ENCODE measurements around the gene IFI27L2. TPM values are rescaled to one million over a fixed set of nuclear protein-coding genes. Genes with fewer than 3 reads are reported as not detected.

Gene IFI27L2
- total and polyA plus RNA-seq, 12 donors: 51.3 to 499 (median 120) TPM

DNA sequence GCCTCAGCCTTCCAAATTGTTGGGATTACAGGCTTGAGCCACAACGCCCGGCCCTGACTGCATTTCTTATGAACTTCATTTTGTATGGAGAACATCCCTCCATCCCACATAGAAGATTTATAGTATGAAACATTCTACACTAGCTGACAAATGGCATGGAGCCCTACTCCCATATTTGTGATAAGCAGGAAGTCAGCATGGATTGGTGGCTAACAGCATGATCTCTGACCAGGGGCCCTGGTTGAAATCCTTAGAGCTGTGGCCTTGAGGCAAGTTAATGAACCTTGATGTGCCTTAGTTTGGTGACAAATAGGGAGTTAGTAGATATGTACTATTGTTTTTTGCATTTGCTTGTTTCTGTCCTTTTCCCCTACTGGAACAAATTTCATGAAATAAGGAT is 36.0 kb downstream of the IFI27L2 start:
- no peak for TF ChIP-seq POLR2A (IDR thresholded peaks at IDR 0.05)
- TF ChIP-seq, protein P1, sequence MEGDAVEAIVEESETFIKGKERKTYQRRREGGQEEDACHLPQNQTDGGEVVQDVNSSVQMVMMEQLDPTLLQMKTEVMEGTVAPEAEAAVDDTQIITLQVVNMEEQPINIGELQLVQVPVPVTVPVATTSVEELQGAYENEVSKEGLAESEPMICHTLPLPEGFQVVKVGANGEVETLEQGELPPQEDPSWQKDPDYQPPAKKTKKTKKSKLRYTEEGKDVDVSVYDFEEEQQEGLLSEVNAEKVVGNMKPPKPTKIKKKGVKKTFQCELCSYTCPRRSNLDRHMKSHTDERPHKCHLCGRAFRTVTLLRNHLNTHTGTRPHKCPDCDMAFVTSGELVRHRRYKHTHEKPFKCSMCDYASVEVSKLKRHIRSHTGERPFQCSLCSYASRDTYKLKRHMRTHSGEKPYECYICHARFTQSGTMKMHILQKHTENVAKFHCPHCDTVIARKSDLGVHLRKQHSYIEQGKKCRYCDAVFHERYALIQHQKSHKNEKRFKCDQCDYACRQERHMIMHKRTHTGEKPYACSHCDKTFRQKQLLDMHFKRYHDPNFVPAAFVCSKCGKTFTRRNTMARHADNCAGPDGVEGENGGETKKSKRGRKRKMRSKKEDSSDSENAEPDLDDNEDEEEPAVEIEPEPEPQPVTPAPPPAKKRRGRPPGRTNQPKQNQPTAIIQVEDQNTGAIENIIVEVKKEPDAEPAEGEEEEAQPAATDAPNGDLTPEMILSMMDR (IDR thresholded peaks at IDR 0.05): no peak
- 96 to 100% (median 98%) methylated on average over 2 of the region's 2 CpGs for WGBS, 4 donors
- Histone ChIP-seq H3K27ac (no peak overlapping the region), H3K9me3 (replicated peaks in 1 of 3) (no peaks in the 10 kb centered on the region), H3K4me3 (no peak overlapping the region), H3K36me3 (replicated peaks in 1 of 2) (peaks cover 0 to 7% of the 10 kb centered on the region in 2 donors), H3K4me1 (replicated peaks in 1 of 2) (peaks cover 5 to 7% of the 10 kb centered on the region in 2 donors), H3K27me3 (no peaks in the 10 kb centered on the region)
- DNase-seq: no peak
- intact Hi-C loops (cut with DNase I): no loop called here

DNA sequence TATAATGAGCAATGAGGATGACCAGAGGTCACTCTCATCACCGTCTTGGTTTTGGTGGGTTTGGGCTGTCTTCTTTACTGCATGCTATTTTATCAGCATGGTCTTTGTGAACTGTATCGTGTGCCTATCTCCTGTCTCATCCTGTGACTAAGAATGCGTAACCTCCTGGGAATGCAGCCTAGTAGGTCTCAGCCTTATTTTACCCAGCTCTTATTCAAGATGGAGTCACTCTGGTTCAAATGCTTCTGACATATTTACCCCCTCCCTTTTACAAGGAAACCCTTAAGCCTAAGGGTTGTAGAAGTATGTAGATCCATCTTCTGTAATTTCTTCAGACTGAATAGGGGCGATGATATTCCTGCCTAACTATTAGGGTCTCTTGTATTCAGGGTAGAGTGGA is 39.9 kb downstream of the IFI27L2 start:
- no peaks in the 10 kb centered on the region for H3K36me3 ChIP-seq (replicated peaks in 1 of 2)
- intact Hi-C loops (cut with DNase I): no loop called here
- no peaks in the 10 kb centered on the region for H3K9me3 ChIP-seq (replicated peaks in 1 of 3)
- WGBS, 4 donors: 84 to 86% (median 85%) methylated on average over 4 of the region's 4 CpGs
- TF ChIP-seq, protein P1 (IDR thresholded peaks at IDR 0.05): no peak
- TF ChIP-seq POLR2A (IDR thresholded peaks at IDR 0.05): no peak
- no peak overlapping the region for H3K4me3 ChIP-seq
- DNase-seq: no peak
- no peaks in the 10 kb centered on the region for H3K27me3 ChIP-seq
- H3K4me1 ChIP-seq (replicated peaks in 1 of 2): peaks cover 9 to 16% of the 10 kb centered on the region in 2 donors
- H3K27ac ChIP-seq: no peak overlapping the region

DNA sequence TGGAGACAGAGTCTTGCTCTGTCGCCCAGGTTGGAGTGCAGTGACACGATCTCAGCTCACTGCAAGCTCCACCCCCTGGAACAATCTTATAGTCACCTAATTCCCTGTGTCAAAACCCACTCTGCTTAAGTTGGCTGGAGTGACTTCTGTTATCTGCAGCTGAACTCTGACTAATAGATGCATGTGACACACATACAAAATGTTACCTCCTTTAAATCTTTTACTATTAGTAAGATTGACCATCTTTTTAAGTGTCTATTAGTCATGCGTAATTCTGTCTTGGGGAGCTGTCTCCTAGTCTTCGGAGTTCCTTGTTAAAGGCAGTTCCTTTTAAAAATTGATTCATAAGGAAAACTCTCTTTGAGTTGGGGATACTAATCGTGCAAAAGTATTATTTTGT is 40.9 kb downstream of the IFI27L2 start:
- intact Hi-C loops (cut with DNase I): no loop called here

DNA sequence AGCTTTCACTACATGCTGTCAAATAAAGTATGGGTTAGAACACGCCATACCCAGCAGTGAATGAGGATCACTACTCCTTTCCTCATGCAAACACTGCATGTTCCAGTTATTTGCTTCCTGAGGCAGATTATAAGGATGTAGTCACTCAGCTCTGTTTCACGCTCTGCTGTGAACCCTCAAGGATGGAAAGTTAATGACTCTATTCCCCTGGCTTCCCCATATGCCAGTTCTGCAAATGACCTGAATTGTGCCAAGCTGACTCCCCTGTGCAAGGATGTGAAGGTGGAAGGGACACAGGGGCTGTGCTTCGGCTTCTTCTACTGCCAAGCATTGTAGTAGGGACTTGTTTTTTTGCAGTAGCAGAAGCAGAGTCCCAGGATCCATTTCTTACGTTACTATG is 41.5 kb downstream of the IFI27L2 start:
- WGBS, 4 donors: 65 to 97% (median 88%) methylated on average over 4 of the region's 4 CpGs
- no peak for TF ChIP-seq POLR2A (IDR thresholded peaks at IDR 0.05)
- TF ChIP-seq, protein P1 (IDR thresholded peaks at IDR 0.05): no peak
- intact Hi-C loops (cut with DNase I): no loop called here
- H3K36me3 ChIP-seq (replicated peaks in 1 of 2): no peaks in the 10 kb centered on the region
- no peaks in the 10 kb centered on the region for H3K9me3 ChIP-seq (replicated peaks in 1 of 3)
- no peak overlapping the region for H3K27ac ChIP-seq
- H3K27me3 ChIP-seq: no peaks in the 10 kb centered on the region
- H3K4me1 ChIP-seq (replicated peaks in 1 of 2): peaks cover 14 to 21% of the 10 kb centered on the region in 2 donors
- no peak overlapping the region for H3K4me3 ChIP-seq
- DNase-seq: no peak

More for the DNA sequence above, 40.9 kb downstream of the IFI27L2 start:
- Histone ChIP-seq H3K9me3 (replicated peaks in 1 of 3) (no peaks in the 10 kb centered on the region), H3K36me3 (replicated peaks in 1 of 2) (no peaks in the 10 kb centered on the region), H3K27me3 (no peaks in the 10 kb centered on the region), H3K27ac (no peak overlapping the region), H3K4me1 (replicated peaks in 1 of 2) (peaks cover 14 to 21% of the 10 kb centered on the region in 2 donors), H3K4me3 (no peak overlapping the region)
- peak in 2 of 7 donors; percentile 29 to 35 for DNase-seq
- 37 to 62% (median 50%) methylated on average over 5 of the region's 5 CpGs for WGBS, 4 donors
- no peak for TF ChIP-seq POLR2A (IDR thresholded peaks at IDR 0.05)
- TF ChIP-seq, protein P1 (IDR thresholded peaks at IDR 0.05): no peak

All from adrenal gland (tissue), 12 donors.